Body of pancreas (tissue), 4 donors: ENCODE measurements around the gene MSANTD2.
A peak's percentile ranks its signal among the peaks of the same experiment; 100 is the strongest.

ENCODE experiments used
- POLR2A ChIP-seq, 3 donors: fragments of 450-650 bp; IDR thresholded peaks; one replicate each; pipeline ENCODE4 v1.6.1; 2016; ENCODE audit warnings: antibody characterized with exemption in 3 of 3, mild to moderate bottlenecking in 2 of 3
- TF ChIP-seq, protein P1 (sequence below), 7 experiments: fragments of 450-650 bp in 4 of 7; fragments of 200-600 bp in 3 of 7; sonication (generic) in 3 of 7; IDR thresholded peaks; one replicate each; pipeline ENCODE4 v1.5.1; 2016 to 2019; ENCODE audit warnings: antibody characterized with exemption in 7 of 7

DNA sequence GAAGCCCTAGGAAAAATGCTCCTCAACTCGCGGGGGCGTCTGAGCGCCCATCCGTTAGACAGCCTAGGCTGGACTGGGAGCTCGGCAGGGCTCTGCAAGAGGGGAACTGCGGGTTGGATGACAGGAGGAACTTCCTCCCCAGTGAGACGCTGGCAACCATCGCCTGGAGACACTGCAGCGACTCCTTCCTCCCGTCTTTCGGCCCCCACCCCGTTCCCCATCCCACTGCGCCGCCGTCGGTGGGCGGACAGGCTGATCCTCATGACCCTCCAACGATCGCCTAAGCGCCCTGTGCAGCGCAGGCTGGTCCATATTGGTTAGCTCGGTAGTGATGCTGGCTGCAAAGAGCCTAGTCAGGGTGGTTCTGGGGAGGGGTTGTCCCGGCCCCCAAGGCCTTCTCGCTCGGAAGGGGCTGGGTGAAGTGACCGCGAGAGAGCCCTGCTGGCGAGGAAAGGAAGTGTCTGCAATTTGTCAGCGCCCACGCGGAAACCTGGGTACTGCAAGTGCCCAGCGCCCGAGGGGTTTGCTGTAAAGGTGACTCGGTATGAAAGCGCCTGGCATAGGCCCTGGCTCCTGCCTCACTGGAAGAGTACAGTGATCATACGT lies 59.8 kb downstream of the MSANTD2 start:
- TF ChIP-seq POLR2A (IDR thresholded peaks at IDR 0.05), result no peak
- TF ChIP-seq, protein P1, sequence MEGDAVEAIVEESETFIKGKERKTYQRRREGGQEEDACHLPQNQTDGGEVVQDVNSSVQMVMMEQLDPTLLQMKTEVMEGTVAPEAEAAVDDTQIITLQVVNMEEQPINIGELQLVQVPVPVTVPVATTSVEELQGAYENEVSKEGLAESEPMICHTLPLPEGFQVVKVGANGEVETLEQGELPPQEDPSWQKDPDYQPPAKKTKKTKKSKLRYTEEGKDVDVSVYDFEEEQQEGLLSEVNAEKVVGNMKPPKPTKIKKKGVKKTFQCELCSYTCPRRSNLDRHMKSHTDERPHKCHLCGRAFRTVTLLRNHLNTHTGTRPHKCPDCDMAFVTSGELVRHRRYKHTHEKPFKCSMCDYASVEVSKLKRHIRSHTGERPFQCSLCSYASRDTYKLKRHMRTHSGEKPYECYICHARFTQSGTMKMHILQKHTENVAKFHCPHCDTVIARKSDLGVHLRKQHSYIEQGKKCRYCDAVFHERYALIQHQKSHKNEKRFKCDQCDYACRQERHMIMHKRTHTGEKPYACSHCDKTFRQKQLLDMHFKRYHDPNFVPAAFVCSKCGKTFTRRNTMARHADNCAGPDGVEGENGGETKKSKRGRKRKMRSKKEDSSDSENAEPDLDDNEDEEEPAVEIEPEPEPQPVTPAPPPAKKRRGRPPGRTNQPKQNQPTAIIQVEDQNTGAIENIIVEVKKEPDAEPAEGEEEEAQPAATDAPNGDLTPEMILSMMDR (IDR thresholded peaks at IDR 0.05), result peak in 6 of 7 experiments; percentile 14 to 39 (median 20)
